A673 (cell line): ENCODE results near the gene ZNF385B. TPM values are rescaled to one million over a fixed set of nuclear protein-coding genes. Genes with fewer than 3 reads are reported as not detected.

Experiments
- Bru-seq: library from RNA; stranded (reverse); fragments of 400-500 nt; gene quantifications from one replicate; lab custom pipeline; 2021; lab: Mats Ljungman, UMichigan
- BruChase-seq, 2 experiments: library from RNA; stranded (reverse); fragments of 400-500 nt; gene quantifications; one replicate each; lab custom pipeline; 2021; lab: Mats Ljungman, UMichigan
- BruUV-seq: library from RNA; stranded (reverse); fragments of 400-500 nt; replicated peaks from 2 replicates; lab custom pipeline; 2021; lab: Mats Ljungman, UMichigan
- CTCF ChIA-PET: fragments of 300-600 bp; sonication (Branson Sonifier 250); formaldehyde crosslinking; loops from one replicate; lab custom pipeline; 2022; ENCODE audit warnings: antibody characterized with exemption; lab: Charles Lee
- POLR2A ChIA-PET: fragments of 300-600 bp; sonication (Branson Sonifier 250); formaldehyde crosslinking; loops from one replicate; lab custom pipeline; 2022; ENCODE audit warnings: antibody characterized with exemption; ENCODE audit not compliant: low non-redundant PET; lab: Charles Lee
- DNase-seq: peaks from one replicate; pipeline ENCODE4 v3.0.0-alpha.2; 2015; ENCODE audit warnings: low spot score
- H3K27ac ChIP-seq: fragments of 200-600 bp; sonication (generic); 2 replicates; pipeline ENCODE4 v1.5.1; 2016; ENCODE audit warnings: mixed run types, low read depth, mild to moderate bottlenecking, mixed read lengths, antibody characterized with exemption, low read length; ENCODE audit not compliant: poor library complexity, severe bottlenecking
- H3K27me3 ChIP-seq: fragments of 200-600 bp; sonication (generic); replicated peaks from 2 replicates; pipeline ENCODE4 v1.6.1; 2017; ENCODE audit warnings: mixed run types, low read depth, mild to moderate bottlenecking, mixed read lengths, antibody characterized with exemption, low read length; ENCODE audit not compliant: insufficient read depth, poor library complexity
- H3K36me3 ChIP-seq: fragments of 200-600 bp; sonication (generic); 2 replicates; pipeline ENCODE4 v1.6.1; 2016; ENCODE audit warnings: mixed run types, mild to moderate bottlenecking, mixed read lengths, antibody characterized with exemption, low read length; ENCODE audit not compliant: insufficient read depth, poor library complexity, severe bottlenecking
- H3K4me1 ChIP-seq: fragments of 200-600 bp; sonication (generic); 2 replicates; pipeline ENCODE4 v1.6.1; 2017; ENCODE audit warnings: mixed run types, mild to moderate bottlenecking, mixed read lengths, antibody characterized with exemption, low read length; ENCODE audit not compliant: insufficient read depth, poor library complexity, severe bottlenecking
- H3K4me3 ChIP-seq: fragments of 200-600 bp; sonication (generic); 2 replicates; pipeline ENCODE4 v1.5.1; 2016; ENCODE audit warnings: low read depth, mixed run types, mild to moderate bottlenecking, mixed read lengths, low read length; ENCODE audit not compliant: poor library complexity, severe bottlenecking
- H3K9me3 ChIP-seq: fragments of 200-600 bp; sonication (generic); 2 replicates; pipeline ENCODE4 v1.6.1; 2016; ENCODE audit warnings: mixed run types, low read depth, mild to moderate bottlenecking, mixed read lengths, antibody characterized with exemption, low read length; ENCODE audit not compliant: poor library complexity, severe bottlenecking
- EZH2 ChIP-seq: fragments of 200-600 bp; sonication (generic); IDR thresholded peaks from 2 replicates; pipeline ENCODE4 v1.6.1; 2017; ENCODE audit warnings: borderline replicate concordance, low read depth, mild to moderate bottlenecking, mixed read lengths, antibody characterized with exemption, low read length; ENCODE audit not compliant: poor library complexity, severe bottlenecking
- intact Hi-C: fragments of 100-400 bp; cut with micrococcal nuclease; formaldehyde crosslinking; loops from one replicate; pipeline ENCODE4 v1.10.0; 2022; ENCODE audit not compliant: unreplicated experiment
- long read RNA-seq: library from polyadenylated mRNA; stranded (forward); transcript quantifications from one replicate; pipeline ENCODE4 v2.0.0, GENCODE V29; 2022
- total RNA-seq: library from RNA; stranded (reverse); gene quantifications from 2 replicates; pipeline ENCODE4 v1.2.3, GENCODE V29; 2021
- TF ChIP-seq, protein P1 (sequence below): fragments of 300-800, 200-600 bp; sonication (generic); conservative IDR thresholded peaks from 2 replicates; pipeline ENCODE4 v1.5.1; 2017; ENCODE audit warnings: low read depth, mild to moderate bottlenecking, antibody characterized with exemption, low read length, moderate library complexity, mixed read lengths

ZNF385B gene
- total RNA-seq (not detected in 2 replicates), Bru-seq, nascent RNA (percentile 1 among the genes with signal in this experiment), BruChase-seq, experiment 1, labeled RNA remaining after a 2-hour chase (percentile 2 among the genes with signal in this experiment), BruChase-seq, experiment 2, labeled RNA remaining after a 6-hour chase (percentile 1 among the genes with signal in this experiment)
- long read RNA-seq = 0 reads

DNA sequence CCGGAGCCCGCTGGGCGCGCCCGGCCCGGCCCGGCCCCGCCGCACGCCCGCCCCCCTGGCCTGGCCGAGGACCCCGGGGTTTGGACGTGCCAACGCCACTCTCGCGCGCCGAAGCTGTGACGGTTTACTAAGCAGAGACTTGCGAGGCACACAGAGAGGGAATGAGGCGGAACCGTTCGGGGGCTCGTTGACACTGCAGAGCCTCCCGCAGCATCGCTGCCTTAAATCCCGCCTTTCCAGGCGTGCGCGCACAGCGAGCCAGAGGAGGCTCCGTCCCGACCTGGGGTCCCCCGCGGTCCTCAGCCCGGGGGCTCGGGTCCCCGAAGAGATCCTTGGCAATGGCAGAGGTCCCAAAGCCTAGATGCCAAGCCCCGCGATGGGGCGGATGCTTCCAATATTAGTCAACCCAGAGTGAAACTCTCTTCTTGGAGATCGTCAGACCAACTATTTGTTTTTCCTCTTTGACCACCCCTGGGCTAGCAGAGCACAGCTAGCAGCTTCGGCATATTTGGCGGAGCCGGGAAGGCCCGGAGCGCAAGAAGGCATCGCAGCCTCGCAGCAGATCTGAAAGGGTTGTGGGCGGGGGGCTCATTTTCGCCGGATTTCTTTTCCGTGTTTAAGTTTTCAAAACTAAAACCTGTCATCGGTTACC is at the start of gene ZNF385B:
Gene ZNF385B, minus strand, starts transcription at position 197 of the 652 bp plus-strand sequence.
- no peak within 1 kb of the TSS for H3K27ac ChIP-seq
- DNase-seq = peak; percentile 21
- BruUV-seq = no TSS peak
- intact Hi-C loops = no loop called here
- ChIA-PET POLR2A (no interaction called here), CTCF (no interaction called here)
- no peaks in the 10 kb centered on the region for H3K36me3 ChIP-seq
- TF ChIP-seq, protein P1, sequence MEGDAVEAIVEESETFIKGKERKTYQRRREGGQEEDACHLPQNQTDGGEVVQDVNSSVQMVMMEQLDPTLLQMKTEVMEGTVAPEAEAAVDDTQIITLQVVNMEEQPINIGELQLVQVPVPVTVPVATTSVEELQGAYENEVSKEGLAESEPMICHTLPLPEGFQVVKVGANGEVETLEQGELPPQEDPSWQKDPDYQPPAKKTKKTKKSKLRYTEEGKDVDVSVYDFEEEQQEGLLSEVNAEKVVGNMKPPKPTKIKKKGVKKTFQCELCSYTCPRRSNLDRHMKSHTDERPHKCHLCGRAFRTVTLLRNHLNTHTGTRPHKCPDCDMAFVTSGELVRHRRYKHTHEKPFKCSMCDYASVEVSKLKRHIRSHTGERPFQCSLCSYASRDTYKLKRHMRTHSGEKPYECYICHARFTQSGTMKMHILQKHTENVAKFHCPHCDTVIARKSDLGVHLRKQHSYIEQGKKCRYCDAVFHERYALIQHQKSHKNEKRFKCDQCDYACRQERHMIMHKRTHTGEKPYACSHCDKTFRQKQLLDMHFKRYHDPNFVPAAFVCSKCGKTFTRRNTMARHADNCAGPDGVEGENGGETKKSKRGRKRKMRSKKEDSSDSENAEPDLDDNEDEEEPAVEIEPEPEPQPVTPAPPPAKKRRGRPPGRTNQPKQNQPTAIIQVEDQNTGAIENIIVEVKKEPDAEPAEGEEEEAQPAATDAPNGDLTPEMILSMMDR = no peak
- no peak for TF ChIP-seq EZH2
- H3K27me3 ChIP-seq = peaks cover 97% of the 10 kb centered on the region
- H3K4me3 ChIP-seq = peak within 1 kb of the TSS; percentile 40
- peaks cover 6% of the 10 kb centered on the region for H3K4me1 ChIP-seq
- no peaks in the 10 kb centered on the region for H3K9me3 ChIP-seq

DNA sequence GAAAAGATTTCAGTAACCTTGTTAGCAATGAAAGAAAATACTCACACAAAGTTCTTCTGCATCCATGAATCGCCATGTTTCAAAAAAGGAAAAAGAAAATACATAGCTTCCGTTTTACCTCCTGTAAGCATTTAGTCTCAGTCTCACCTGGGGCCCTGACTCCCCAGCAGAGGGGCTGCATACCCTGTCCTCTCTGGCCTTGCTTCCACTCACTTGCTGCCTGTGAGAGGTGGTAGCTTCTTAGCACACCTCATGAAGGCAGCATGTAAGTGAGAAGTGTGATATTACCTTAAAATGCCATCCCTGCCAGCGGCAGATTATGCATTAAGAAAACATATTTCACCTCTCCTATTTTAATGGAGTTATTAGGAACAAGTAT is 49.3 kb upstream of the ZNF385B start:
- POLR2A ChIA-PET = no interaction called here
- CTCF ChIA-PET = no interaction called here
- BruUV-seq = no TSS peak
- intact Hi-C loops = no loop called here
- no peaks in the 10 kb centered on the region for H3K36me3 ChIP-seq
- no peak overlapping the region for H3K27ac ChIP-seq
- no peak for DNase-seq
- no peaks in the 10 kb centered on the region for H3K4me1 ChIP-seq
- H3K27me3 ChIP-seq = no peaks in the 10 kb centered on the region
- H3K9me3 ChIP-seq = no peaks in the 10 kb centered on the region
- no peak overlapping the region for H3K4me3 ChIP-seq
- TF ChIP-seq, protein P1 = no peak
- no peak for TF ChIP-seq EZH2

DNA sequence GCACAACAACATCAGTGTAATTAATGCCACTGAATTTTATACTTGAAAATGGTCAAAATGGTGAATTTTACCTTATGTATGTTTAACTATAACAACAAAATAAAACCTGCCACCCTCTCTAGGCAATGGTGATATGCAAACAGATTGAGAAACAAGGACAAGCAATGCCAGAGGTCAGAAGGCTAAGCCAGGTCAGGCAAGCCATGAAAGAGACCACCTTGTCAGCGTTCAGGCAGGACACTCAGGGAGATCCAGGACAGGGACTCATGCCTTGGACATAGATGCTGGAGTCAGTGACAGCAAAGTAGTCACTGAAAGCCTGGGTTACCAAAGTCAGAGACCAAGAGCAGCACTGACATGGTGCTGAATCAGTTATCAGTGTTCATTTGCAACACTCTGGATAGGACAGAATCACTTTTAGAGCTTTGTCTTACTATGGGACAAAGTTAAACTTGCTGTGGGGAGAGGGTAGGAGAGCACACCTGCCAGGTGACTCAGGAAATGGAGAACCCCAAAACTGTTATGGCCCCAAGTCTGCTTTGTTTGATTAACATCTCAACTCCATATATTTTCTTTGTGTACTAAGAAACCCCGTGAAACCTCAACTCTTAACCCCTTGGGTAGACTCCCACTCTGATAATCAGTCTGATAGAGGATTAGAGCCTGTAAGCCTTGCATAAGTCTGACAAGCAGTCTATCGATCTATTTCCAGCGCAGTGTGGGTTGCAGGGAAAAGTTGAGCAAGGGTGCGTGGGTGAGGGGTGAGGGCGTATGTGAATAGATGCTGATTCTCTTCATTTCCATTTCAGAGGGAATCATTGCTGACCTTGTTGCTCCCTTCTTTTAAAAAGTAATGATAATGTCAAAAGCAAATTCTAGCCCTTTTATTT is 48.7 kb upstream of the ZNF385B start:
- Histone ChIP-seq H3K36me3 (no peaks in the 10 kb centered on the region), H3K27ac (no peak overlapping the region), H3K4me3 (no peak overlapping the region), H3K4me1 (no peaks in the 10 kb centered on the region), H3K27me3 (no peaks in the 10 kb centered on the region), H3K9me3 (no peaks in the 10 kb centered on the region)
- ChIA-PET CTCF (no interaction called here), POLR2A (no interaction called here)
- intact Hi-C loops = no loop called here
- no TSS peak for BruUV-seq
- TF ChIP-seq, protein P1 = no peak
- DNase-seq = no peak
